ENCODE data around the gene SEMA5A.

The SEMA5A gene

DNA sequence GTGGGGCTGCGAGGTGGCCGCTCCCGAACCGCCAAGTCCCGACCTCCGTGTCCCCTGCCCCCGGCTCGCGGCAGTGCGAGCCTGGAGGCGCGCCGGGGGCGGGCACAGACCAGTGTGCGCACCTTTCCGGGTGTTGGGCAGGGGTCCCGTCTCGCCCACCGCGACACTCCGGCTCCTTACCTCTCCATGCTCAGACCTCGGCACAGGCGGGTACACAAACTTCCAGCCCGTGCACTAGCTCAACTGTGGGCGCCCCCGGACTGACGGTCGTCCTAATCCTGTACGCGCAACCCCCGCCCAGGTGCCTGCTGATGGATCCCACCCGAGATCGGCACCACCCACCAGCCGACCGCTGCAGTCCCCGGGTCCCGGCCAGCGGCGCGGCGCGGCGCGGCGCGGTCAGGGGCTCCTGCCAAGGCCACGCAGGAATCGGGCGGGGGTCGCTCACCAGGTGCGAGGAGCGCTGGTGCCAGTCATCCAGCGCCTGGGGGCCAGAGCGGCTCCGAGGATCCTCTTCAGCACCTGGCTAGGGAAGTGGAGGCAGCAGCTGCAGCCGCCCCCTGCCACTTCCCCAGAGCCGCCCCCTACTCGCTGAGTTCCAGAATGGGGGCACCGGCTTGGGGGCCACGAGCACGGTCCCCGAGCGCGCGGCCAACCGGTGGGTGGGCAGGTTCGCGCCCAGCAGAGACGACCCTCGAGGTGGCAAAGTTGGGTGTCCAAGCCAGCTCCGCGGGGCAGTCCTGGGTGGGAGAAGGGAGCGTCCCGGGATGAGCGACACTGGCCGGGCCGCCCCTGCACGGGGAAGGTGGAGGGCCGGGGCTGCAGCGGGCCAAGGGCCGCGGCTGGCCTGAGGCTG is 511 bp downstream of the SEMA5A start:
- DNase-seq (ENCODE audit: low read depth): no peak

DNA sequence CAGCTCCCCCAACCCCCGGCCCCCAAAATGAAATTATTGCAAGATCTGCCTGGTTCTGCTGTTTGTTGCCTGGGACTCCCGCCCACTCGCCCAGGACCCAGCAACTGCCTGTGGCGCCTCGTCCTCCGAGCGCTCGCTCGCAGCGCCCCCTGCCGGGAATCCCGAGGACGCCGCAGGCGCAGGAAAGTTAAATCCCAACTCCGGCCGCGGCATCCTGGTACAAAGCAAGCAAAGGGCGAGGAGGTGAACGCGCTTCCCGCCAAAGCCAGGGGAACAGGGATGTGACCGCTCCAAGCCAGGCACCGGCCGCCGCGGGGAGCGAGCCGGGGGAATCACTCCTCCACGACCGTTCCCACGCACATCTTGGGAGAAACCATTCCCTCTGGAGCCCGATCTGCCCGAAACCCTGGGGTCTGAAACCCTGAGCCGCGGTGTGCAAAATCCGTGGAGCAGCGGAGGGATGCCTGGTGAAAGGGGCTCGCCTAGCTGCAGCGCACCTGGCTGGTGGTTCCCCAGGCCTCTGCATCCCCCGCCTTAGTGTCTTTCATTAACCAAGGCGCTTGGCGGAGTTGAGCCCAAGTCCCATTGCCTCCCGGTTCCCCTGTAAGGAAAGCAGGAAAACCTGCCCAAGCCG is 1.3 kb downstream of the SEMA5A start:
- DNase-seq (ENCODE audit: low read depth): no peak

DNA sequence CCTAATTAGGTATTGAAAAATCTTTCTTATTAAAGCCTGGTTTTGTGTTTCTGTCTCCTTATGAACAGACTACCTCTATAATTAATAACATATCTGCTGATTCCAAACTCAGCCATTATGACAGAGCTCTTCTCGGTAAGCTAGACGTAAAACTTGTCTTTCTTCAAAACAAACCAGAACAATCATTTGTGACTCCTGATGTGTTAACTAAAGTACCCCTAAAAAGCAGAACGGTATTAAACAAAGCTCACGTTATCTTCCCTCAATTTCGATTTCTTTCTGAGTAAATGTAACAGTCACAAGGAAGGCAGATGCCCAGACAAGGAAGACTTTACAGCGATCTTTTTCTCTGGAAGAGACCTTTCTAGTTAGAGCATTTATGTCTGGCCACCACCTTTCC is 1.8 kb downstream of the SEMA5A start:
- DNase-seq (ENCODE audit: low read depth): no peak

DNA sequence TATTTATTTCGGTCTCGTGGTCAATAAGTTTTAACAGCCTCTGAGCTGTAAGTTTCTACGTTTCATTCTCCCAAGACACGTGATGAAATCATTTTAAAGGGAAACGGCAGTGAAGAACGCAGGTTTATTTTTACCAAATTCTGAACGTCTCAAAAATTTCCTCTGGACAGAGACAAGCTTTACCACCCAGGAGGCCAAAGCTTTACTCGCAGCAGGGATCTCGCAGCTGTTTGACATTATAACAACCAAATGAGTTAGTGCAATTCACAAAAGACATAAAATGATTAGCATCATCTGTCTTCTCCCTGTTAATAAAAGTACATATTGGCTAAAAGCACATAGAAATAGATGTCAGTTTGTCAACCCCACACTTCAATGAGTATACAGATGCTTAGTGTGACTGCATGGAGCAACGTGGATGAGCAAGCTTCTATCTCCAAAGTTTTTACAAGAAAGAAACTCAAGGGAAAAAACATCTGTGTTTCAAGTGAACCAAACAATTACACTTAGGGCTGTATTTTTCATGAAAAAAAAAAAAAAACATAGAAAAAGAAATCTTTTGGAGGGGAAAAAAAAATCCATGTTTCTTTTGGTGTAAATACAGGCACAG is 2.5 kb downstream of the SEMA5A start:
- DNase-seq (ENCODE audit: low read depth): no peak

DNA sequence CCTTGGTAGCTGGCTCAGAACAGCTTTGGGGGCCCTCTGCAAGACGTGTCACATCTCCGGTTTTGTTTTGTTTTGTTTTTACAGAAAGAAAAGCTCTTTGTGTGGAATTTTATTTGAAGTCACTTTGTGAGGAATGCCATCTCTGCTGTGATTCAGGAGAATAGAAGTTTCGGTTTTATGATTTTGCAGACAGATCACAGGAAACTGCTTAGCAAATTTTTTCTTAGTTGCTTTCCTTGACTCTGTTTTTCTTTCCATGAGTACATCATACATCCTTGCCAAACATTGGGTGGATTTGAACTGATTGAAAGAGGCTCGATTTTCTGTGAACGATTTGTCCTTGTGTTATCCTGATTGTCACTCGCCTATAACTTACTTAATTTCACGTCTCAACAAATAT is 5.1 kb downstream of the SEMA5A start:
- no peak for DNase-seq (ENCODE audit: low read depth)

DNA sequence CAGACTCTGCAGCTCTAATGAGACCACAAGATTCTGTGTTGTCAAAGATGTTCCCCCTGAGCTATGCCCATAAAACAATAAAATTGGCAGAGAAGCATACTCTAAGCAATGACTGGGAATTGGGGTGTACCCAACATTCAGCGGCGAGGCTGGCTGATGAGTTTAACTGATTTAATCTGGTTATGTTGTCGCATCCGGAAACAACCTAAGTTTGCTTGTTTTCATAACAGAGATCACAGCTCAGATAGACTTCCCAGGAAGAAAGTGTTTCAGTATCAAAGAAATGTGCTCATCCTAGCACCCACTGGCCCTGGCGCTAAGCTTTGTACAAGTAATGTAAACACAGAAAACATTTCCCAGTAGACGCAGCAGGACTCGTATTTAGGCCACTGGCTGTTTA is 7.4 kb downstream of the SEMA5A start:
- no peak for DNase-seq (ENCODE audit: low read depth)

DNA sequence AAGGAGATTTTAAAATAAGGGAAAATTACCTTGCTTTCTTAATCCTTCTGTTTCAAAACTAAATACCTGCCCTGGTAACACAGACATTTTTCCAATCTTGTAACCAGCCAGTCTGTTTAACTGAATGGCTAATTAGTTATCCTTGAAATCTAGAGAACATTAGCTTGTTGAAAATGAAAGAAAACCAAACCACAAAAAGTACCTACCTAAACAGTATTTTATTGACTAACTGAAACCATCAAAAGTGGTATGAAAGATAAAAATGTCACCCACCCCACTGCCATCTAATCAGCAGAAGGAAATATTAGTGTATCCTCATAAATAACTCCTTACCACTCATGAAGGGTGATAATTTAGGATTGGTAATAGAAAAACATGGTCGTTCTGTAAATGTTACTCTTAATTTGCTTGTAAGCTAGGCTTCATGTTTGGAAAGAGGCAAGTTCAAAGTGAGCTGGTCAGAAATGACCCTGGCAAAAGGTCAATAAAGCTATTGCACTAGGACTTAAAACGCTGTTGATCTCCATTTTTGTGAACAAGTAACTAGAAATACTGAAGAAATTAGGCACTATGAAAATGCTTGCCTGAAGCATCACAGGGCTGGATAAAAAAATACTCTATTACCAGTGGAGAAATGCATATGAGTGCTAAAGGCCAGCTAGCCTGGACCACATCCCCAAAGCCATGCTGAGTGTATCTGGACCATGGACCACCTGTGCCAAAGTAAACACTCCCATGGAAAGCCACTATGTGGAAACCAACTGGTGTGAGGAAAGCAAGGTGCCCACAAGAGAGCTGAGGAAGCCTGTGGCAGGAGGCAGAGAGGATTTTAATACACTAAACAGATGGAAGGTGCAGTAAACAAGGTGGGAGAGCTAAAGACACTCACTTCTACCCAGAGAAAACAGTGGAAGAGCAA is 8.4 kb downstream of the SEMA5A start:
- no peak for DNase-seq (ENCODE audit: low read depth)

DNA sequence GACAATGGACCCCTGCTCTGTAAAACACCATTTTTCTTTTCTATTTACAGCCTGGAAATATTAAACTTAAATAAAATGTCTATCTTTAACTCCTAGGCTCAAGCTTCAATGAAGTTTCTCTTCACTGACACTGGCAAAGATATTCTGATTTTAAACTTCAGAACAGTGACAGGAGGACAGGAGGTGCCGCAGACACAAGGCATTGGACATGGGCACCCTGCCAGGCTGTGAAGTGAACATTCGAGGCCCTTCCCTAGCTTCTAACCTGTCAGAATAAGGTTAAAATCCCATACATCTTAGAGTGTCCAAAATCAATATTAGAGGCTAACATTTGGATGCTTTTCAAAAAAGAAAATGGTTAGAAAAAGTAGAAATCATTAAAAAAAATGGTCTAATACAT is 9.2 kb downstream of the SEMA5A start:
- no peak for DNase-seq (ENCODE audit: low read depth)

DNA sequence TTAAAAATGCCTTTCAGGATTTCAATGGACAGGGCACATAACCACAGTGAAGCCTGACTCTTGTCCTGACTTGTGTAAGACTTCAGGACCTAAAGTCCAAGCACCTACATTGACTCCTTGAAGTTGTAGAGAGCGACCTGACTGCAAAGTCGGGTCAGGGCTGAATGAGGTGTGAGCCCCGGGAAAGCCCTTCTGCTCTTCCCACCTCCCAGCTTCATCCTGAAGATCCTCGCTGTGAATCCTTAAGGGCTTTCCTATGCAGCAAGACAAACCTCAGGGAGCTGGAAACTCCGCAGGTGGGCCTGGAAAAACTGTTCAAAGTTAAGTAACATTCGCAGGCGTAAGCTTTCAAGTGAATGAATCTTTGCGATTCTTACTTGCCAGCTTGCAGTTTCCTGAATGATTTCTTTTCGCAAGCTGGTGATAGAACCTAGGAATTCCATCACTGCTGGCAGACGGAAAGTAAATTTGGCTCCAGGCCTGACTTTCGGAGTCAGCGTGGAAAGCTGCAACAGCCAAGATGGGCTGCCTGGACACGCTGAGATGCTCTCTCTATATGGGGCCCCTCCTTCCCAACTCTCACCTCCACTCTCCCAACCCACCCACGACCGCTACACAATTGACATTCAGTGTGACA is 10.9 kb downstream of the SEMA5A start:
- DNase-seq (ENCODE audit: low read depth): no peak

DNA sequence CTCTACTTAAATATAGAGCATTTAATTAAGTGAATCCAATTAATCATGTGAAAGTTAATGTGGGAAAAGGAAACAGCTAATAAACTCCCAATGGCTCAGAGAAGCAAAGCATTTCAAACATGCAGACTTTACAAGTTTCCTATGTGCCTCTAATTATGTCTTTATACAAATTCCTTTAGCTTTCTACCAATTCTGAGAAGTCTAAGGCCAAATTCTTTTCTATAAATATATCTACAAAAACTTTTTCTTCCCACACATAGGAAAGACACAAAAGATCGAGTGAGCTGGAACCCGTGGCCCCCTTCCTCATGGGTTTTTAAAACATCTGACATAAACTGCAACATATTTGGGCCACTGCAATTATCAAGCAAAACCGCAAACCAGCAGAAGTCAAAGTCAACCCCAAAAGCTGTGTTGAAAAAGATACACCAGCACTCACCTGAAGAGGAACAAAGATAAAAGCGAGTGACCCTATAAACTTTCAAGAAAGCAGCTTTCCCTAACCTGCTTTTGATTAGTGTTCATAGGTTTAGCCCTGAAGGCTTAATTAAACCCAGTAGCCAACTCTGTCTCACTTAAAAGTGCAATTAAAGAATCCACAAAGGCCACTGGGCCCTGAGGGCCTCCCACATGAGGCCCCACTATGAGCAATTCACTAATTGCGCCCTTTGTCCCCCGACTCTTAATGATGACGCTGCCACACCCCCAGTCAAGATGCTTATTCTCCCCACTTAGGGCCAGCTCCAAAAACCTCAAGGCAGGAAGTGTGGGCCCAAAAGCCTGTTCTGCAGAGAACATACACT is 12.1 kb downstream of the SEMA5A start:
- DNase-seq (ENCODE audit: low read depth): no peak

DNA sequence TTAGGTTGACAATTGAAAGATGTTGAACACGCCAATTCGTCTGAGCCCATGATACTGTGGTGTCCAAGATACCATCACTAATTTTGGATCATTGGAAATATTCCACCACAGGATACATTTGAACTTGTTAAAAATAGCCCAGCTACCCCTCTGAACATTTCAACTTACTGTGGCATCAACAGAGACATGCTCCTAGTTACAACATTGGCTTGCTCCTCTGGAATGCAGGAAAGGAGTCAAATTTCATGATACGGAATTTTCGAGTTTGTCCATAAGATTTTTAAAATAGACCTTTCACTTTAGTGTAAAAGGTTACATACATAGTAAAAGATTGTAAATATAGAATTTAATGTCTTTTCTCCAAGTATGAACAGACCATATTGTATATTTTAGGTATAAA is 12.8 kb downstream of the SEMA5A start:
- no peak for DNase-seq (ENCODE audit: low read depth)

DNA sequence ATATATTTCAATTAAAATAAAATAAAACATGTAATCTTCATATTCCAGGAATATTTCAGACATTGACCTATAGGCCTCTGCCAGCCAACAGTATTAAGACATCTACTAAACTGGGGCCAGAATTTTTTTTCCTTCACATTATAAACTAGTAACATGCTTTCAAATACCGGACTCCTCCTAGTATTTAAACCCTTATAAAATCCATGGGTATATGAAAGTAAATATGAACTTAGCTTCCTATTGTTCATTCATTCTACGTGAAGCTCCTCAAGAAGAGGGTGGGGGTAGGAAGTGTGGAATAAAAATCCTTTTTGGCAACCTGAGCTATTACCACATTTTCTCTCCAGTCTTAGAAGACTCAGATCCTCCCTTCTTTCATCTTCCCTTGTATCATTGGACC is 16.4 kb downstream of the SEMA5A start:
- DNase-seq (ENCODE audit: low read depth): no peak

DNA sequence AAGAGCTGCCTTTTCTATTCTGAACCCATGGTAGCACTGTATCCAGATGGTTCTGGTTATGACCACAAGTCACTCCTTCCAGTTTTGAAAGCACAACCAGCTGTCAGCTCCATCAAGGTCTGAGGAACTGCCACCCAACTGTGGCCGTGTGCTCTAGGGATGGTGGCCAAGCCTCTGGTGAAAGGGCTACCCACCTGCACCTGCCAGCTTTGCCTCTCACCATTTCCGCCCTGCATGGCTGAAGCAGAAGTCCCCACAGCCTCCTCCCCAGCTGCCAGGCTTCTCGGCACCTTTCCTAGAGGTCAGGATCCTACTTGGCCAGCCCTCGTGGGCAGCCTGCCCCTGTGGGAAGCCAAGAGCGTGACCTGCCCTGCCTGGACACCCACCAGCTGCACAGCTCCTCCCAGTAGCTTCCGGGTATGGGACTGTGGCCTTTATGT is 16.8 kb downstream of the SEMA5A start:
- no peak for DNase-seq (ENCODE audit: low read depth)

DNA sequence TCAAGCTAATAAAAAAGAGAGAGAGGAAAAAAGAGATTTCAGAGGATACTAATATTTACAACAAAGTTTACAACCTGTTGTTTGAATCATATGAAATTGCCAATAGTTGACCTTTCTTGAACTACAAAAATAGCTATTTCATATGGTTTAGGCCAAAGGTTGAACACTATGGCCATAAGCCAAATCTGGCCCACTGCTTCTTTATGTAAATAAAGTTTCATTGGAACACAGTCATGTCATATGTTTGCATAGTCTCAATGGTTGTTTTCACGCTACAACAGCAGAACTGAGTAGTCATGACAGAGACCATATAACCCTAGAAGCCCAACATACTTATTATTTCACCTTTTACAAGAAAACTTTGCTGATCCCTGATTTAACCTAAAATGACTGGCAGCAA is 20.9 kb downstream of the SEMA5A start:
- no peak for DNase-seq (ENCODE audit: low read depth)

DNA sequence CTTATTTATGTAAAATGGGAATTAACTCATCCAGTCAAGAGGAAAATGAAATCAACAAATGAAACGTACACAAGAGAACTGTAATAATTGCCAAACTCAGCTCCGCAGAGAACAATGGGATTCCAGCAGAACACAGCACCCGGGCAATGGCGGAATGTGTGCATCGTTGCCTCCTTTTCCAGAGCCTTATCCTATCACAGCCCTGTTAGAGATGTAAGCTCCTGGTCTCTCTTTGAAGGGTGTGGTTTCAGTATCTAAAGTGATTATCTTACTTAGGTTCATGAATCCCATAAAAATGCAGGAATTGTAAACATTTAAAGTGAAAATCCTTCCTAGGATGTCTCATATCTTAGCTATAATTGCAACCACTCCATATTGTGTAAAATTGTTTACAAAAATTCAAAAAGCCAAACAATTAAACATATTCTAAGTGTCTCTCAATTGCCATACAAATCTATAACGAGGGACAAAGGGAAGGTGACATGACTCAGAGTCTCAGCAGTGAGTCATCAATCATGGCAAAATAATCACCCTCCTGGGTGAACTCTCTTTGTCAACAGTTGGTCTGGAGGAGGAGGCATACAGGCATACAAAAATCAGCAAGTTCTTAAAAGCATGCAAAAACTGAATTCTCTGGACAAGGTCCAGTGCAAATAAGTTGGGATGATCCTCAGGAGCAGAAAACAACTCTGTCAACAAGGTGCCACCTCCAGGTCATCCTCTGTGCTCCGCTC is 22.6 kb downstream of the SEMA5A start:
- no peak for DNase-seq (ENCODE audit: low read depth)

DNA sequence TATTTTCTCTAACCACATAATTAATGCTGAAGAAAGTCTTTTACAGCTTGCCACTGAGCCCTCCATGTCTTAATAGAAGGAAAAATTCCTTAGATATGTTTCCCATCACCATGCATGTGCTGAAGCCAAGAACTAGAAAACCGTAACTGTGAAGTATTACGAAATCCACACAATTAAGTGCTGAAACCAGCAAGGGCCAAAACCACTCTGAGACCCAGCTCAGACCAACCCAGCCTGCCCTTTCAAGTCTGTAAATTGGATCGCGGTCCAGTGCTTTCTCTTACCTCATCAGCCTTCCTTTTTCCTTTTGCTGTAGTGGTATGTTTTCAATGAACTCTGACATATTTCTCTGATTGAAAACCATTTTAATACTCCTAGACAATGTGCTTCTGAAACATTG is 26.3 kb downstream of the SEMA5A start:
- no peak for DNase-seq (ENCODE audit: low read depth)

DNA sequence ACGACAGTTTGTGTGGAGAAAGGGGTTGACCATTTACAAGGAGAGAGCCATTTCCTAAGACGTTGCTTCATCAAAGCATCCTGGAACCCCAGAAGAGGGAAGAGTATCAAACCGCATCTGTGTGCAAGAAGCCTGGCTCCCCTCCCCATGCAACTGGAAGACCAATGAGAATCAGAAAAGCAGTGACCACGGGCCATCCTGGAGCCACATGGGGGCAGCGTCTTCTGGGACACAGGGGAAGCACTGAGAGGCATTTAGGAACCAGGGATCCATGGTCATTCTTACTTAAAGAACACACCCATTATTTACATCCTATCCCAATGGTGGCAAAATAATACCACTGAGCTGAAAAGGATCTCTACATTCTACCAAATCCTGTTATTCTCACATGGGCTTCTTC is 29.3 kb downstream of the SEMA5A start:
- DNase-seq (ENCODE audit: low read depth): no peak

DNA sequence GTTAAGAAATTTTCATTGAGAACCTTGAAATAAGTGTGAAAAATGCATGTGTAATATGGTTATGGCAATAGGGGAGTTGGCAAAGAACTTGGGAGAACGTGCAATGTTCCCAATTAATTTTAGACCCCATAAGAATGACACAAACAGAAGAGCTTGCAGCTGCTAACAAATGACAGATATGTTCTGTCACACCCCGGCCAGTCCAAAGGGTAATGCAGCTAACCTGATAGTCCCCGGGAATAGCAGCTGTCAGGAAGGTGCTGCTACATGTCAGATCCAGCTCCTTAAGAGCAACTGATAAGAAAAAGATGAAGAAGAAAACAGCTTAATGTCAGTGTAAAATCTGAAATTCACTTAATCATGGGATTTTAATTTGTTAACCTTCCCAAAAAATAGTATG is 30.4 kb downstream of the SEMA5A start:
- no peak for DNase-seq (ENCODE audit: low read depth)

DNA sequence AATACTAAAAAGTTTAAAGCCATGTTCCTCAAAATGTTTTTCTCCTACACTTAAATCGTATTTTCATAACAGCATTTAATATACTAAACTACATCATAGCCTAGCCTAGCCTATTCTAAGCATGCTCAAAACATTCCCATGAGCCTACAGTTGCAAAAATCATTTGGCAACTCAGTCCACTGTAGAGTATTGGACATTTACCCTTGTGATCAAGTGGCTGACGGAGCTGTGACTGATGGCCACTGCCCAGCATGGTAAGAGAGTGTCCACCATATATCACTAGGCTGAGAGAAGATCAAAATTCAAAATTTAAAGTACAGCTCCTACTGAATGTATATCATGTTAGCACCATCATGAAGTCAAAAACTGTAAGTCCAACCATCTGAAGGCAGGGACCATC is 30.9 kb downstream of the SEMA5A start:
- DNase-seq (ENCODE audit: low read depth): no peak

DNA sequence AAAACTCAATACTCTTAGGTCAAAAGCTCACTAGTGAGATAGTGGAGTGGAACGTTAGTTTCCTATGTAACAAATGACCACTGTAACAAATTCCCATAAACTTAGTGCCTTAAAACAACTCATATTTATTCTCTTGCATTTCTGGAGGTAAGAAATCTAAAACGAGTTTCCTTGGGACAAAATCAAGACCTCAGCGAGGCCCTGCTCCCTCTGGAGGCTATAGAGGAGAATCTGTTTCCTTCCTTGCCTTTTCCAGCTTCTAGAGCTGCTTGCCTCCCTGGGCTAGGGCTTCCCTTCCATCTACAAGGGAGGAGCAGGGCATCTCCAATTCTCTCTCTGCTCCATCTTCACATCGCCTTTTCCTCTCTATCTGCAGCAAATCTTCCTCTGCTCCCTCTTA is 32.0 kb downstream of the SEMA5A start:
- DNase-seq (ENCODE audit: low read depth): no peak

All from activated T-helper 1 cell treated with Interleukin-2 at 50 U/mL for 16 hours (primary cell).